A673 (cell line): ENCODE results near the gene THBS1.

Source experiments
- CTCF ChIP-seq: fragments of 300-800, 200-600 bp; sonication (generic); conservative IDR thresholded peaks from 2 replicates; pipeline ENCODE4 v1.5.1; 2017; ENCODE audit warnings: low read depth, mild to moderate bottlenecking, antibody characterized with exemption, low read length, moderate library complexity, mixed read lengths
- EZH2 ChIP-seq: fragments of 200-600 bp; sonication (generic); IDR thresholded peaks from 2 replicates; pipeline ENCODE4 v1.6.1; 2017; ENCODE audit warnings: borderline replicate concordance, low read depth, mild to moderate bottlenecking, mixed read lengths, antibody characterized with exemption, low read length; ENCODE audit not compliant: poor library complexity, severe bottlenecking

GRCh38 chr15:39589815-39590644, 9.2 kb downstream of the THBS1 start:
- TF ChIP-seq CTCF, result no peak
- no peak for TF ChIP-seq EZH2
